ENCODE data around the gene CFAP43.

CFAP43 gene

GRCh38 chr10:104104418-104104817 lies 127.7 kb downstream of the CFAP43 start:
- no peak for TF ChIP-seq CTCF (conservative IDR thresholded peaks at IDR 0.05)
- no peak for TF ChIP-seq ZFX (IDR thresholded peaks at IDR 0.05)

GRCh38 chr10:104103956-104104355 lies 128.2 kb downstream of the CFAP43 start:
- TF ChIP-seq ZFX (IDR thresholded peaks at IDR 0.05) (no peak), CTCF (conservative IDR thresholded peaks at IDR 0.05) (no peak)
- no peak overlapping the region for H3K27ac ChIP-seq

More at GRCh38 chr10:104104418-104104817, 127.7 kb downstream of the CFAP43 start:
- H3K27ac ChIP-seq: no peak overlapping the region

DNA sequence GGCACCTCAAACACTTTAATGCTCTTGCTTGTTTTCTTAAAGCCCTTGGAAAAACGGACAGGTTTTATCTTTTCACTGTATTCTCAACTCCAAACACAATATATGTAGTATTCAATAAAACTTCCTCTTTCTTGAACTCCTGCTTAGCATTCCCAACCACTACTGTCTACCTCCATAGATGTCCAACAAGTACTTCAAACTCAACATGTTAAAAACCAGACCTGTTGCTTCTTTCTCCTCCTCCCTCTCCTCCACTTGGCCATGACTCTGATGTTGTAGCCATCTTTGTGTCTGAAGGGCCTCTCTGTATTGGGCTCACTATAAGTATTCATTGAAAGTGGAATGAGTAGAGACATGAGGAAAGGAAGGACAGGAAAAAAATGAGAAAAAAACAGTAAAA lies 130.3 kb downstream of the CFAP43 start:
- TF ChIP-seq ZFX (IDR thresholded peaks at IDR 0.05): no peak
- TF ChIP-seq CTCF (conservative IDR thresholded peaks at IDR 0.05): no peak
- no peak overlapping the region for H3K27ac ChIP-seq

- TF ChIP-seq ZFX (IDR thresholded peaks at IDR 0.05) (no peak), CTCF (conservative IDR thresholded peaks at IDR 0.05) (no peak)
- no peak overlapping the region for H3K27ac ChIP-seq
Measured at GRCh38 chr10:104100795-104101194, 131.4 kb downstream of the CFAP43 start.

GRCh38 chr10:104099941-104100340 lies 132.2 kb downstream of the CFAP43 start:
- TF ChIP-seq ZFX (IDR thresholded peaks at IDR 0.05) (no peak), CTCF (conservative IDR thresholded peaks at IDR 0.05) (no peak)

DNA sequence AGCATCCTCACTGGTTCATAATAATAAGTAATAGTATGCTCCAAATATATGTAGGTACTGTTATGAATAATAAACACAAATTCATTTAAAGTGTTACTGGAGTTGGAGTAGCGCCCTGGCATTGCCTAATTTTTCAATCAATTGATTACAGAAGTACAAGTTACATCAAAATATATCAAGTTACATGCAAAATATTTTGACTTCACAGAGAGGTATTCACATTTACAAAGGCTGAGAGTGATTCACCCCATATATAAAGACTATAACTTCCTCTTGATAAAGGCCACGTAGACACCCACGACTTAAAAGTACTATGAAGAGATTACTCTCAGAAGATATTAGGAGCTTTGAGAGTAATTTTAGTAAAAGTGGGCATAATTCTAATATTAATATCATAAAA lies 132.9 kb downstream of the CFAP43 start:
- H3K27ac ChIP-seq: no peak overlapping the region

More at GRCh38 chr10:104099941-104100340, 132.2 kb downstream of the CFAP43 start:
- no peak overlapping the region for H3K27ac ChIP-seq

DNA sequence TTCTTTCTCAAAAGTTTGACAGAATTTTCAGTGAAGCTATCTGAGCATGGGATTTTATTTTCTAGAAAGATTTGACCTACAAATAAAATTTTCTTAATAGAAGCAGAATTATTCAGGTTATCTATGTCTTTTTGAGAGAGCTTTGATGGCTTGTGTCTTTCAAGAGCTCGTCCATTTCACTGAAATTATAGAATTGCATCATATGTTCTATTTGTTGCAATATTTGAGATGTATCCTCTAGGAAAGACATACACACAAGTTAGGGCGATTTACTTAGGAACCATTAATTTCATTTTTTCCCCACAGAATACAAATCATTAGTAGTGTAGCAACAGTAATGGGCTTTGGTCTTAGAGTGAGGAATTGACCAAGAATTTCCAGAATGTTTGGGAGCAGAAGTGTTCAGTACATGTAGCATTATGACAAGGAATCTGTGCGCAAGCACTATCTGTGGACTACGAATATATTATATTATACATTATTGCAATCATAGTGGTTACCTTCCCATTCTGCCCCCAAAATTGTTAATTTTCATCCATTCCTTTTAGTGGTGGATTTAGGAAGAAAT lies 133.7 kb downstream of the CFAP43 start:
- no peak overlapping the region for H3K27ac ChIP-seq
- TF ChIP-seq CTCF (conservative IDR thresholded peaks at IDR 0.05): no peak
- TF ChIP-seq ZFX (IDR thresholded peaks at IDR 0.05): no peak

More for the DNA sequence above, 132.9 kb downstream of the CFAP43 start:
- no peak for TF ChIP-seq ZFX (IDR thresholded peaks at IDR 0.05)
- no peak for TF ChIP-seq CTCF (conservative IDR thresholded peaks at IDR 0.05)

All from C4-2B (cell line).